Measurements from ENCODE around the gene PTK7.

The PTK7 gene

GRCh38 chr6:43183441-43183840 is 107.3 kb downstream of the PTK7 start:
- TF ChIP-seq CTCF (IDR thresholded peaks at IDR 0.05; ENCODE audit: low read depth, low read length) (no peak), POLR2A (IDR thresholded peaks at IDR 0.05; ENCODE audit: extremely low read depth, insufficient read length) (no peak), MAX (IDR thresholded peaks at IDR 0.05; ENCODE audit: low read depth, low read length) (no peak), MYC (IDR thresholded peaks at IDR 0.05; ENCODE audit: low read depth, low read length) (no peak)
- DNase-seq (ENCODE audit: low read depth), result no peak
- no peak overlapping the region for H3K4me3 ChIP-seq (ENCODE audit: low read depth, low read length)

DNA sequence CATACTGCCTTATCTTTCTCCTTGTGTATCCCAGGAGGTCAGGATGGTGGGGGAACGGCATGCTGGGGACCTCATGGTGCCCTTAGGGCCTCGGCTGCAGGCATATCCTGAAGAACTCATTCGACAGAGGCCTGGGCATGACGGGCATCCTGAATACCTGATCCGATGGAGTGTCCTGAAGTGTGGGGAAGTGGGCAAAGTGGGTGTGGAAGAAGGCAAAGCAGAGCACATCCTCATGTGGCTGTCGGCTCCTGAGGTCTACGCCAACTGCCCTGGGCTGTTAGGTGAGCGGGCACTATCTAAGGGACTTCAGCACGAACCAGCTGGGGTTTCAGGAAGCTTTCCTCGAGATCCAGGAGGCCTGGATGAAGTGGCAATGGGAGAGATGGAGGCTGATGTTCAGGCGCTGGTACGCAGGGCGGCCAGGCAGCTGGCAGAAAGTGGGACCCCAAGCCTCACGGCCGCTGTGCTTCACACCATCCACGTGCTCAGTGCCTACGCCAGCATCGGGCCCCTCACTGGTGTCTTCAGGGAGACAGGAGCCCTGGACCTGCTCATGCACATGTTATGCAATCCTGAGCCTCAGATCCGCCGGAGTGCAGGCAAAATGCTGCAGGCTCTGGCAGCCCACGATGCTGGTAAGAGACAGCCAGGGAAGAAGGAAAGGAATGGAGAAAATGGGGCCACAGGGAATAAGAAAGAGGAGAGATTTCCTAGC is 108.3 kb downstream of the PTK7 start:
- TF ChIP-seq CTCF (IDR thresholded peaks at IDR 0.05; ENCODE audit: low read depth, low read length) (no peak), POLR2A (IDR thresholded peaks at IDR 0.05; ENCODE audit: extremely low read depth, insufficient read length) (no peak), MYC (IDR thresholded peaks at IDR 0.05; ENCODE audit: low read depth, low read length) (no peak), MAX (IDR thresholded peaks at IDR 0.05; ENCODE audit: low read depth, low read length) (no peak)
- no peak for DNase-seq (ENCODE audit: low read depth)
- no peak overlapping the region for H3K4me3 ChIP-seq (ENCODE audit: low read depth, low read length)

DNA sequence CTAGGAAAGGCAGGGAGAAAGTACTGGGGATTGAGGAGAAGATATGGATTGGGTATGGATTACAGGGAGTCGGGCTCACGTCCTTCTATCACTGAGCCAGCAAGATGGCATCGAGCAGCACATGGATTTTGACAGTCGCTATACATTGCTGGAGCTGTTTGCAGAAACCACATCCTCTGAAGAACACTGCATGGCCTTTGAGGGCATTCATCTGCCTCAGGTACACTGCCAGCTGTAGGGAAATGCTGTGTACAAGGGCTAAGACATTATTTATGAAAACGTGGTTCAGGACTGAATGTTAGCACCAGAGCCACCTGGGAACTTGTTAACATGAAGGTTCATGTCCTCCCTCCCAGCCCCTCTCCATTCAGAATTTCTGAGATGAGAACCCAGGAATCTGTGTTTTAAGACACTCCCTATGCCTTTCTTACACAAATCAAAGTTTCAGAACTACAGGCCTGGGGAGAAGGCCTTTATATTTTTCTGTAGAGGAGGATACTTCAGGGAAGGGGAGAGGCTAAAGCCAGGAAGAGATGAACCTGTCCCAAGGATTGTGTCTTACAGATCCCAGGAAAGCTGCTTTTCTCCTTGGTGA is 109.4 kb downstream of the PTK7 start:
- no peak for DNase-seq (ENCODE audit: low read depth)
- no peak overlapping the region for H3K4me3 ChIP-seq (ENCODE audit: low read depth, low read length)
- TF ChIP-seq MAX (IDR thresholded peaks at IDR 0.05; ENCODE audit: low read depth, low read length) (no peak), POLR2A (IDR thresholded peaks at IDR 0.05; ENCODE audit: extremely low read depth, insufficient read length) (no peak), MYC (IDR thresholded peaks at IDR 0.05; ENCODE audit: low read depth, low read length) (no peak), CTCF (IDR thresholded peaks at IDR 0.05; ENCODE audit: low read depth, low read length) (no peak)

GRCh38 chr6:43186019-43186418 is 109.9 kb downstream of the PTK7 start:
- DNase-seq (ENCODE audit: low read depth), result no peak
- no peak for TF ChIP-seq POLR2A (IDR thresholded peaks at IDR 0.05; ENCODE audit: extremely low read depth, insufficient read length)
- no peak for TF ChIP-seq CTCF (IDR thresholded peaks at IDR 0.05; ENCODE audit: low read depth, low read length)
- no peak for TF ChIP-seq MAX (IDR thresholded peaks at IDR 0.05; ENCODE audit: low read depth, low read length)
- no peak for TF ChIP-seq MYC (IDR thresholded peaks at IDR 0.05; ENCODE audit: low read depth, low read length)
- no peak overlapping the region for H3K4me3 ChIP-seq (ENCODE audit: low read depth, low read length)

DNA sequence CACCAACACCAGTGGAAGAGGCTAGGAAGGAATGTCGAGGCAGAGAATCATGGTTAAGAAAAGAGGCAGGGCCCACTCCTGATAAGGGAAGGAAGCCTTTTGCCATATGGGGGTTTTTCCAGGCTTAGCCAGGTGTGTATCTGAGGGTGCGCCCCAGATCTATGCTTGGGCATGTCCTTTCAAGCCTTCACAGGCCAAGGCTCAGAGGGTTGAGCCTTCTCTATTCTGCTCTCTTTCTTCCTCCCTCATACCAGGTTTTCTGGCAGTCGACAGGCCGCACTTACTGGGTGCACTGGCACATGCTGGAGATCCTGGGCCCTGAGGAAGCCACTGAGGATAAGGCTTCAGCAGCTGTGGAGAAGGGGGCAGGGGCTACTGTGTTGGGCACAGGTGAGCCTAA is 110.6 kb downstream of the PTK7 start:
- no peak for TF ChIP-seq POLR2A (IDR thresholded peaks at IDR 0.05; ENCODE audit: extremely low read depth, insufficient read length)
- no peak for TF ChIP-seq MYC (IDR thresholded peaks at IDR 0.05; ENCODE audit: low read depth, low read length)
- no peak for TF ChIP-seq CTCF (IDR thresholded peaks at IDR 0.05; ENCODE audit: low read depth, low read length)
- no peak for TF ChIP-seq MAX (IDR thresholded peaks at IDR 0.05; ENCODE audit: low read depth, low read length)
- H3K4me3 ChIP-seq (ENCODE audit: low read depth, low read length), result no peak overlapping the region
- no peak for DNase-seq (ENCODE audit: low read depth)

Data from NB4 (cell line).